Measurements from ENCODE around the gene ARFRP1.

ARFRP1 gene

GRCh38 chr20:63690898-63691710, 16.7 kb downstream of the ARFRP1 start:
- DNase-seq (ENCODE audit: low read depth in 2 of 2), result no peak

- DNase-seq (ENCODE audit: low read depth in 2 of 2), result no peak
Observed at GRCh38 chr20:63690003-63690897, 17.5 kb downstream of the ARFRP1 start.

DNA sequence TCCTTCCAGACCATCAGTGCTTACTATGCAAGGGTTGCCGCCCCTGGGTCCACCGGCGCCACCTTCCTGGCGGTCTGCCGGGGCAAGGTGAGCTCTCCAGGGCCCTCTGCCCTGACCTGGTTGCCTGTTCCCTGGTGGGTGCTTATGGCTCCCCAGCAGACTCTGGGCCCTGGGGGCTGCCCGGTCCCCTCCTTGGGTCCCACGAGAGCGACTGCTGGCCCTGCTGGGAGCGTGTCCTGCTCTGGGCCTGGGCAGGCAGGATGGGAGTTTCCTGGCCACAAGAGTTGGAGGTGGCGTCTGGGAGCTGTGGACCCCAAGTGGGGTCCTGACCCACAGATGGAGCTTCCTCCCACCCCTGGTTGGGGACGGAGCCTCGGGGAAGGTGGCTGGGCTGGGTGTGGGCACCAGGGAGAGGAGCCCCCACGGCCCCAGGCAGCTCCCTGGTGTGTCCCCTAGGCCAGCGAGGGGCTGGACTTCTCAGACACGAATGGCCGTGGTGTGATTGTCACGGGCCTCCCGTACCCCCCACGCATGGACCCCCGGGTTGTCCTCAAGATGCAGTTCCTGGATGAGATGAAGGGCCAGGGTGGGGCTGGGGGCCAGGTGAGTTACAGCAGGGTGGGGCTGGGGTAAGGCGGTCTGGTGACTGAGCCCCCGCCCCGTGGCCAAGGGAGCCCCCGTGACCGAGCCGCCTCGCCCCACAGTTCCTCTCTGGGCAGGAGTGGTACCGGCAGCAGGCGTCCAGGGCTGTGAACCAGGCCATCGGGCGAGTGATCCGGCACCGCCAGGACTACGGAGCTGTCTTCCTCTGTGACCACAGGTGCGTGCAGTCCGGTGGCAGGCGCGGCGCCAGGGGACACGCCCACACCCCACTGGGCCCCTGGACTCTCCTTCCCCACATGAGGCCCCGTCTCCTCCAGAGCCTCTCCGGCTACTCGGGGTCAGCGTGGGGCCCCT, 18.5 kb downstream of the ARFRP1 start:
- no peak for DNase-seq (ENCODE audit: low read depth in 2 of 2)

GRCh38 chr20:63688228-63689045, 19.3 kb downstream of the ARFRP1 start:
- DNase-seq (ENCODE audit: low read depth in 2 of 2), result no peak

DNA sequence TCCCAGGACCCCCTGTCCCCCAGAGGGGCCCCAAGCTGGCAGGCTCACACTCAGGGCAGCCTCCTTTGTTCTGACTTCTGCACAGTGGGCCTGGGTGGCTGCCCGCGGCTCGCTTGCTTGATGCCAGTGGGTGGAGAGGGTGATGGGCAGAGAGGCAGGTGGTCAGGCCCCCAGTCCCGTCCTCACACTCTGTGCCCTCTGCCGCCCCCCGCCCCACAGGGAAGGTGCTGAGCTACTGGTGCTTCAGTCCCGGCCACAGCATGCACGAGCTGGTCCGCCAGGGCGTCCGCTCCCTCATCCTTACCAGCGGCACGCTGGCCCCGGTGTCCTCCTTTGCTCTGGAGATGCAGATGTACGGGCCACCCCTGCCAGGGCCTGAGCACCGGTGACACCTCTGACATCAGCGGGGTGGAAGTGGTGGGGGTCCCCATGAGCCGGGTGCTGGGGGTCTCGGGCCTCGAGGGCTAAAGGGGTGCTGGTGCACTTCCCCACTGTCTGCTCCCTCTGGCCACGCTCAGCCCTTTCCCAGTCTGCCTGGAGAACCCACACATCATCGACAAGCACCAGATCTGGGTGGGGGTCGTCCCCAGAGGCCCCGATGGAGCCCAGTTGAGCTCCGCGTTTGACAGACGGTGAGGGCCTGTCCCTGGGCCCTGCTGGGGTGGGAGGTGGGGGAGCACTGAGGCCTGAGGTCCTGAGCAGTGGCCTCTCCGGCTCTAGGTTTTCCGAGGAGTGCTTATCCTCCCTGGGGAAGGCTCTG, 20.2 kb downstream of the ARFRP1 start:
- no peak for DNase-seq (ENCODE audit: low read depth in 2 of 2)

- no peak for DNase-seq (ENCODE audit: low read depth in 2 of 2)
Observed at GRCh38 chr20:63686492-63687321, 21.1 kb downstream of the ARFRP1 start.

- no peak for DNase-seq (ENCODE audit: low read depth in 2 of 2)
Observed at GRCh38 chr20:63686094-63686491, 21.7 kb downstream of the ARFRP1 start.

- no peak for DNase-seq (ENCODE audit: low read depth in 2 of 2)
Observed at GRCh38 chr20:63685269-63686026, 22.3 kb downstream of the ARFRP1 start.

DNA sequence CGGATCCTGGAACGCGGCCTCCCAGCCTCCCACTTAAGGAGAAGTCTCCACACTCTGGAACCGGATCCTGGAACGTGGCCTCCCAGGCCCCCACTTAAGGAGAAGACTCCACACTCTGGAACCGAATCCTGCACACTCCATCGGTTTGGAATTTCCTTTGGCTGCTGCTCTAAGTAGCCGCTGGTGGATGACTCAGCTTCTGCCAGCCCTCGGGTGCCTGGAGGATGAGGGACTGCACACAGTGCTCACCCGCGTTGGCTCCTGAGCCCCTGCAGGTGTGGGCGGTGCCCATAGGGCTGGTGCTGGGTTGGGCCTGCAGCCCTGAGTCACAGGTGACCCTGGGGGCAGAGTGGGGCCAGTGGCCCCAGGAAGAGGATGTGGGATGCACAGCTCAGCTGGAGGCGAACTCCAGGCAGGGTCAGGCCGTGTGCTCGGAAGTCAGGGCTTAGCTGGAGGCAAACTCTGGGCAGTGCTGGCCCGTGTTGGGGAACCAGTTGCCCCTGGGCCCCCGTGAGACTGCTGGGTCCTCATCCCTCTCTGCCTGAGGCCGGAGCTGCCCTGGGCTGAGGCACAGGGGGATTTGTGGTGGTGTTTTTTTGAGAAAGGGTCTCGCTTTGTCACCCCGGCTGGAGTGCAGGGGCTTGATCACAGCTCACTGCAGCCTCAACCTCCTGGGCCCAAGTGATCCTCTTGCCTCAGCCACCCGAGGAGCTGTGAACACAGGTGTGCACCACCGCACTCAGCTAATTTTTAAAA, 25.2 kb downstream of the ARFRP1 start:
- no peak for DNase-seq (ENCODE audit: low read depth in 2 of 2)

- no peak for DNase-seq (ENCODE audit: low read depth in 2 of 2)
Observed at GRCh38 chr20:63681609-63682142, 26.1 kb downstream of the ARFRP1 start.

DNA sequence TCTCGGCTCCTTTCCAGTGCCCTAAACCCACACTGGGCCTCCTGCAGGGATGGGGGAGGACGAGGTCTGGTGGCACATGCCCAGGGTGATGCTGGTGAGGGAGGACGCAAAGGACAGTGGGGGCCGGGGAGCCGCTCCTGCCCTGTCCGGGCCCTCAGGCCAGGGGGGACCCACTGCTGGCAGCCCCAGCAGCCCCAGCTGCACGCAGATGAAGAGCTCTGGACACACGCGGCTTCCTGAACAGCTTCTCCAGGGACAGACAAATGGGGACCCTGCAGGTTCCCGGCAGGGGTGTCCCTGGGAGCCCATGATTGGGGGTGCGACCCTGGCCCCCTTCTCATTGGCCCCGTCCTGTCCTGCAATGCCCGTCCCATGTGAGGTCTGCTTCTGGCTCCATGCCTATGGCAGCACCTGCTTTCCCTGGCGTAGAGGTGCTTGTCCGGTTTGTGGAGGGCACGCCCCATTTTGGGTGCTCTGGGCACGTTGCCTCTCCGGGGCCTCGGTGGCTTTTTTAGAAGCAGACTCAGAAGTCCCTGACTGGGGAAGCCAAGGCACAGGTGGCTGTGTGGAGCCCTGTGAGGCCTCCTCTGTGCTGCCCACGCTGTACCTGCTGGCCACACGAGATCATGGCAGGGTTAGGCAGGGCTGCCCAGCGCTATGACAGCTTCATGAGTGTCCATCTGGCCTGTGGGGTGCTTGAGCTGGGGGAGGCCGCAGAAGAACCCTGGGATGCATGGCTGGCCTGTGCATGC, 26.7 kb downstream of the ARFRP1 start:
- no peak for DNase-seq (ENCODE audit: low read depth in 2 of 2)

DNA sequence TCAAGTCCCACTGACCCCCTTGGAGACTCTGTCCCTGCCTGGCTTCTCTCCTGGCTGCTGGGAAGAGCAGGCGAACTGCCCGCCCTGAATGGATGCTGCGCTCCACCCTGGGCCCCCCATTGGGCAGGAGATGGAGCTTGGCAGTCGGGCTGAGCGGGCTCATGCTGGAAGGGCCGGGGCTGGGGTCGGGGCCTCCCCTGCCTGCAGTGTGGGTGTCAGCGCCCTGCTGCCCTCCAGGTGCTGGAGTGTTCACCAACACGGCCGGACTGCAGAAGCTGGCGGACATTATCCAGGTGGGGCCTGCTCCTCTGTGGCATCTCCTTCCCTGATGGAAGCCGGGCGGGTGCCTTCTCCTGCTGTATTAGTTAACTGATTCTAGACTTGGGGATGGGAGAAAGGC, 27.3 kb downstream of the ARFRP1 start:
- DNase-seq (ENCODE audit: low read depth in 2 of 2), result no peak

- DNase-seq (ENCODE audit: low read depth in 2 of 2), result no peak
Observed at GRCh38 chr20:63679799-63680305, 27.9 kb downstream of the ARFRP1 start.

- DNase-seq (ENCODE audit: low read depth in 2 of 2), result no peak
Observed at GRCh38 chr20:63678667-63679465, 28.9 kb downstream of the ARFRP1 start.

DNA sequence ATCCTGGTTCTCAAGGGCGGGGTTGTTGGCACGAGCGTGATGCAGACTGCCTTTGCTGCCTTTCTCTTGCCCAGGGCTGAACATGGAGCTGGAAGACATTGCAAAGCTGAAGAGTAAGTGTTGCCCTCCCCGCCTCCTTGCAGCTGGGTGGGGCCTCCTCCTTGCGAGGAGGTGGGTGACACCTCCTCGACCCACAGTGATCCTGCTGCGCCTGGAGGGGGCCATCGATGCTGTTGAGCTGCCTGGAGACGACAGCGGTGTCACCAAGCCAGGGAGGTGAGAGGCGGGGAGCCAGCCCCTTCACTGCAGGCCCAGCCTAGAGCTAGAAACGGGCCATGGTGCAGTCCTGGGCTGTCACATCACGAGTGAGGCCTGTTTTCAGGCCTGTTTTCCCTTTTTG, 29.7 kb downstream of the ARFRP1 start:
- DNase-seq (ENCODE audit: low read depth in 2 of 2), result no peak
